Nucleus accumbens (tissue), 56 donors: ENCODE results near the gene C9.
A peak's percentile ranks its signal among the peaks of the same experiment; 100 is the strongest.
"Not testable (repeated sequence)": the region's sequence is repeated elsewhere in the genome, so short reads cannot be mapped to it uniquely, and the experiment has no call there.

ENCODE experiments used
- DNase-seq, 56 donors: peaks; one replicate each; lab custom pipeline; 2025; lab: John Stamatoyannopoulos, UW

The C9 gene

DNA sequence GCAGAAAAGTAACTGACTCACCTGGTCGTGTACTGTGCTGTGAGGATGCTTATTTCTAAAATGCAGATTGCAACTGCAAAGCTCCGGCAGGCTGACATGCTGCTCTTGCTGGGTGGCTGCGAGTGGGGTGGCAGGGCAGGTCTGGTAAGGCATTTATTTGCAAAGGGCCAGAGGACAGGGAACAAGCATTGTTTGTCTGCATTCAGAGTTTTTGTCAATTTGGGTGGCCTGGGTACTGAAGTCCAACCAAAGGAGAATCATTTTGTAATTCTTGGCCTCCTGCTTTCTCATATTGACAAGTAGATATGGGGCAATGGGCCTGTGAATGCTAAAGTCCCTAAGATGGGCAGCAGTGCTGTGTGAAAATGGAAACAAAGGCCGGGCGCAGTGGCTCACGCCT is at the start of gene C9:
C9 (minus strand) TSS at position 129 of the 400 bp plus-strand sequence; CDS start at position 98, 31 bp downstream.
- no peak for DNase-seq

DNA sequence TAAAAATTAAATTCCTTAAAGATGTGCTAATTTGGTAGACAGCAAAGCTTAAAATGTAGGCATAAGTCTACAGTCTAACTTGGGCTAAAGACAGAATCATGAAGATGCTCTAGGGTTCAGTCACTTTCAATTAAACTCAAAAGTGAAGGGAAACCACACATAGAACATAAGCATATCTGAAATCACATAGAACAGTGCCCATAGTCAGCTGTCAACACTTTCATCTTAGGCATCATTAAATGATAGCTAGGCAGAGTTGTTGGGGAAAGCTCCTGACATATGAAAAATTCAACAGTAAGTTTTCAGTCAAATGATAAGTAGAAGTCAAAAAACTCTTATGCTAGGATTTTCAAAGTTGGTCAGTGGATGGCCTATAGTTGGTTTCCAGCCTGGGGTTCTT is 49.5 kb upstream of the C9 start:
- DNase-seq, result no peak

DNA sequence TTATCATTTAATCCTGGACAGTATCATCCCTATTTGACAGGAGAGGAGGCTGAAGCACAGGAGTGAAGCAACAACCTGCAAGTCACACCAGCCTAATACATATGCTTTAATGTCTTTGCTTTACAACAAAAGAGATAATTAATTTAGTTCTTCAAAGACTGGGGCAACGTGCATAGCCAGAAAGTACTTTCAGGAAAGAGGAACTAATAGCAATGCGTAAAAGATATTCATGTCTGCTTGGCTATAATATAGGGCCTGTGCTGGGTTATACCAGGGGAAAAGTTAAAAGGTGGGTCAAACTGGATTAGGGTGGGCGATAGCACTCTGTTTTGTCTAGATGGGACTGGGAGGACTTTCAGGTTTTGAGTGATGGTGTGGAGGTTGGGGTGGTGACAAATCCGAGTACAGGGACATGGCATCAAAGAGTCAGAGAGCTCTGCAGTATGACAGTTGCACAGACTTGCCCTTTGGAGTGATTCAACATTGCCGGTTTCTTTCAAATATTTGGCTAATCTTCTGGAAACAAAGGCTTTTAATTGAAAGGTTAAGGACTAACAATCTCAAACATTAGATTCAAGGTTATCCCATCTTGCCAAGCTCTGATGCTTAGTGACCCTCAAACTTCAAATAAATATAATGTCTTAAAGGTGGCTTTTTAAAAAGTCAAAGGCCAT is 48.6 kb upstream of the C9 start:
- DNase-seq, result no peak

DNA sequence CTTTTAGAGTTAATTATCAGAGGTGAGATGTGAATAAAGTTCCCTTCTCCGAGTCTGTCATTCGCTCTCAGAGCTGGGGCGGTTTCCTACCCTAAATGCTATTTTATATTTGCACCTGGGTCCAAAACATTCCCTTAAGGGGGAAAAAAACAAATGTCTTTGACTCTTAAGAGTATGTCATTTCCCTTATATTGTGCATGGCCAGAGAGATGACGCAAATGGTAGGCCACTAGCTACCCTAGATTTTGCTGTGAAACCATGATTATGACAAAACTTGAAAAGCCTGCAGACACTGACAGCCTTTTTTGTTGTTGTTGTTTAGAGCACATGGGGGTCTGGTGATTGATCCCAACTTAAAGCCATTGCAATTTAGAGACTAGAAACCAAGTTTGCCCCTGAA is 47.7 kb upstream of the C9 start:
- no peak for DNase-seq

DNA sequence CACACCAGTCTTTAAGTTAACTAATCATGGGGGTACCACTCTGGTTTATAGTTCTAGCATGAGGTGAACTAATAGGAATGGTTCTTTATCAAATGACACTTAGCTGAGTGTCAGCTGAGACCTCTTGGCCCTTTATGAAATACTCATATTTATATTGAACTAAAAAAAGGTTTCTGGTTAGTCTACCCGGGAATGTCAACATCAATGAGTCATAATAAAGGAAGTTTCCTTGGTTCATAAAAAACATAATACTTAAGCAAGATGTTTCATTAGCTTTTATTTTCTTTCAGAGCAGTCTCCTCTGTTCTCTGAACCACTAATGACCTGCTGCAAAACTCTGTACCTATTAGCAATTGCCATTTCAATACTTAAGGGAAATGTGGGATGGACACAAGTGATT is 46.8 kb upstream of the C9 start:
- no peak for DNase-seq

DNA sequence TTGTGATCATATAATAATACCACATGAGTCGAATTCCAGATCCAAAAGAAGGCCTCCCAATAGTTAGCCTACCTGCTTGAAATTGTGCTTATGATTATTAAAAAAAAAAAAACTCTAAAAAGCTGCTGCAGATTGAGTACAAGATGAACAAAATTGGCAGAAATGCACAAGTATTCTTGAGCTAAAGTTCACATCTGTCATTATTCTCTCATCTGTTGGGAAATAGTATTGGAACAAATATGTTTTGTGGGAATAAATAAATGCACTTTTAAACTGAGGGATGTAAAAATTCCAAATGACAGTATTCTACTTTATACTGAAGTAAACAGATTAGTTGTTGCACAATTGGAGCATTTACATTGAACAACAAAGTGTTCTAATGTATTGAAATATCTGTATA is 44.7 kb upstream of the C9 start:
- DNase-seq, result no peak

DNA sequence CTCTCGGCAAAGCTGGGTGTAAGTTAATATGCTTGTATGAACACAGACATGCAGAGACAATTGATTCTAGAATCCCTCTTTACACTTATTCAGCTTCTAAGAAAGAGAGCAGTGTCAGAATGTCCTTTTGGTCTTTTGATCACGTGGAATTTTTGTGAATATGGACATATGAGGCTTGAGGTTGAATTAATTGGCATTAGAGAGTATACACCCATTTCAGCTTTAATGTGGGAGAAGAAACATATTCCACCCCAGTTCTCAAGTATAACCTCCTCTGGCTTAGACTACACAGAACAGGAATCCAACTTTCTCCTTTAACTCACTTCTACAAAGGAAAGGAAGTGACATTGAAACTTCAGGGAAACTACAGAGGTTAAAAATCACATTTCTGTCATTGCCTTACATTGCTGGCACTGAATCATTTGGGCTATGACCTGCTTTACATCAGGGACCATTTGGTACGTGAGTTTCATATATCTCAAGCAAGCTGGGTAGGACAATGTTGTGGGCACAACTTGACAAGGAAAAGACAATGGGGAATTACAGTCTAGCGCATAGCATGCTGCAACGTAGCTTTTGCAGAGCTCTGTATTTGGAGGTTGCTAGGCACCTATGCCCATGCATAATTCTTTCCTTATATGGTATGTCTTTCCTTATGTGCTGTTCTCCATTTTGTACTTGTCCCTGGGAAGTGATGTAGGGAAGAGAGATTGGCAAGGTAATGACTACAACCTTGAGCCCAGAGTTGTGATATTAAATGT is 41.0 kb upstream of the C9 start:
- DNase-seq, result no peak

DNA sequence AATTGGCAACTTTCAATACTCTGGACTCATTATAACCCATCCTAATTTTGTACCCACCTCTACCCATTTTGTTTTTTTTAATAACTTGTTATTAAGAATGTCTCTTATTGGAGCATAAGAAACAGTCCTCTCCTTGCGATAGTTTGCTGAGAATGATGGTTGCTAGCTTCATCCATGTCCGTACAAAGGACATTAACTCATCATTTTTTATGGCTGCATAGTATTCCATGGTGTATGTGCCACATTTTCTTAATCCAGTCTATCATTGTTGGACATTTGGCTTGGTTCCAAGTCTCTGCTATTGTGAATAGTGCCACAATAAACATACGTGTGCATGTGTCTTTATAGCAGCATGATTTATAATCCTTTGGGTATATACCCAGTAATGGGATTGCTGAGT is 39.5 kb upstream of the C9 start:
- not testable (repeated sequence) for DNase-seq

DNA sequence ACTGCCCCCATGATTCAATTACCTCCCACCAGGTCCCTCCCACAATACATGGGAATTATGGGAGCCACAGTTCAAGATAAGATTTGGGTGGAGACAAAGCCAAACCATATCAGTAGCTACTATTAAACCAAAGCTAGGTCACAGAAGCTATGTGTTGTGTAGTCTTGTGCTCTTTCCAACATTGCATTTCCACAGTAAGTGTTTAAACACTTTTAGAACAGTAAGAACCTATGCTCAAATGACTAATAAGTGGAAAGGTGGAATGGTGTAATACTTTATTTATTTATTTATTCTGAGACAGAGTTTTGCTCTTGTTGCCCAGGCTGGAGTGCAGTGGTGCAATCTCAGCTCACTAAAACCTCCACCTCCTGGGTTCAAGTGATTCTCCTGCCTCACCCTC is 37.8 kb upstream of the C9 start:
- DNase-seq, result not testable (repeated sequence)

DNA sequence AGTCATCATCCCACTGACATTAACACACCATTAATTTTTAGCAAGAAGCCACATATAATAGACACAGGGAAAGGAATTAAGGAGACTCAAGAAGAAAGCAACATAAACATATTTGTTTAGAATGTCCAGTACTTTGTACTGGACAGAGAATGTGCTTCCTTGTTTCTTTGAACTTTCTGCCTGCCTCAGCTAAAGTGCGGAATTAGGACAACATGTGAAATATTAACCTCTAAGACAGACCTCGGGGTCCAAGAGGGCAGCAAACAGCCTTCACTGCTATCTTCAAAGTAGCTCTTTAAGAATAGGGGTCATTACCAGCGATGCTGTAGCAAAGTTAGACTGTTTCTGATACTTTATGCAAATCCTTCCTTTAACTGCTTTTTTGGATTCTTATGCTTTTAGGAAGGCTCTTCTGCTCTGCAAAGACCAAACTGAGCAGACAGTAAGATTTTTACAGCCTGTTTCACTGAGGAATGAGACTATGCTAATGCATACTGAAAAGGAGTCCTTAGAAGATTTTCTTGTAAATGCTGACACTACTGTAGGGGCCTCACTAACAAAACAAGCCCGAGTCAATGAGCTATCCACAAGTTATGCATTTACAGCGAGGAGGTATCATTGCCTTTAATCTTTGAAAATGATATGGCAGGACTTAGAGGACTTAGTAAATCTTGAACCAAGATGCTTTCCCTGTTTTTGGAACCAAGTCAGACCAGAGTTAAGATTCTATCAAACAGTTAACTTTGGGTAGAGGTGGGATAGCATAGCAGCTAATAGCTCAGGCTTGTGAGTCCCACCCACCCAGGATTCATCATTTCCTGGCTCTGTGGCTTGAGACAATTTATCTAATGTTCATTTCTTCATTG is 36.7 kb upstream of the C9 start:
- no peak for DNase-seq

DNA sequence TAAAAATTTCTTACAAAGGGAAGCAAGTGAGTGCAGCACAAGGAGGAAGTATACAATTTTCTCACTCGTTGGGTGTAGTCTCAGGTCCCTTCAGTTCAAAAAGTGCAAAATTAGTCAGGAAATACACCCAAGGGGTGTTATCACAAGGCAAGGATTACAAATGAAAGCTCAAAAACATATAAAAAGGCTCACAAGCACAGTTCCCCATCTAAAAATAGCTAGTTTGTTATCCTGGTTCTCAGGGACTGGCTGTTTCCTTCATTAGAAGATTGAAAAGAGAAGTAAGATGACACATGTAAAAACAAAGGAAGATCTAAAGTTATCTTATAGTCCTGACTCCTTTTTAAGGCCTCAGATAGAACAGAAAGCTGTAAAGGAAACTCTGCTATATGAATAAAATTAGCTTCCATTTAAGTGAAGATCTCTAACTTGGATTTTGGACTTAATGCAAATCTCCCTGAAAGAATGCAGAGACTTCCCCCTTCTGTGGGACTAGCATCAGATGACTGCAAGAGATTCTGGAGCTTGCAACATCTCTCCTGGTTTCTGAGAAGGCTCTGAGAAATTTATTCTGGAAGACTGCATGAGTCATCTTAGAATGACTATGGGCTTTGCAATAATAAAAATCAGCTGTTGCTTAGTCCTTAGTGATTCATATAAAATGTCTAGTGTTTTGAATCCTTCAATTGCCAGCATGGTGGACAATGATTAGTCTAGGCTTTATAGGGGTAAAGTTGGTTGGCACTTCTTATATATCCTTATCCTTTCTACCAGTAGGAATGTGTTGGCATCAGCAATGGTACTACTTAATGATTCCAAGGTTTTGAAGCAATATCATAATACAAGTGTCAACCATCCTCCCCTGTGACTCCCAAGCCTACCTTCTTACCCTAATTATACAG is 35.1 kb upstream of the C9 start:
- DNase-seq, result peak in 2 of 56 donors; percentile 6 to 25

DNA sequence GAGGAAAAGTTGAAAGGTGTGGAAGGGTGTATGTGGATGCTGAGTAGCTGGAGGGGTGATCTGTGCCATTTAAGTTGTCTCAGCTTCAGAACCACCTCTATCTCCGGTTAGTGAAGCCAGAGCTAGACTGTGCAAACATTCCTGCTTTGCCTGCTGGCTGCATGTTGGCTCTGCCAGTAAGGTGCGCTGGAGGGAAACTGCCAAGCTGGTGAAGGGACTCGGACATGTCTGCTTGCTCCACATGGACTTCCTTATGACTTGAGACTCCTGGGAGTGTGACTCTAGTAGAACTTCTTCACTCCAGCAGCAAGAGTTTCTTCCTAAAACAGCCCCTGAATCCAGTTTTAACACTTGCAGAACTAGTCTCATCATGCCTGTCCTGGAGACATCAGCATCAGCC is 32.5 kb upstream of the C9 start:
- no peak for DNase-seq

DNA sequence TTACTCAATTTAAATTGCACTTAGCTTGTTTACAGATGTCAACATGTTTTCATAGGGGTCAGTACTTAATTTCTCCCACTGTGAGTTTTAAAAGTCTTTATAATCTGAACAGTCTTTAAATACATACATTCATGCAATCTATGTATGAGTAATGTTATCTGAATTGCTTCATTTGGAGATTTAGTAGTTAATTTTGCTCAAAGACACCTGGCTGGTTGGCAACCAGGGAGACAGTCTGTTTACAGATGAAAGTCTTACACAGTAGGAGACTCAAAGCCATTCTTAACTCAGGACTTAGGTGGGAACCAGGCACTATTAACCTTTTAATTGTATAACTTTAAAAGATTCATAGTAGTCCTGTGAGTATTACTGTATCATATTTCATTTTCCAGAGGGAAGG is 31.2 kb upstream of the C9 start:
- DNase-seq, result no peak

DNA sequence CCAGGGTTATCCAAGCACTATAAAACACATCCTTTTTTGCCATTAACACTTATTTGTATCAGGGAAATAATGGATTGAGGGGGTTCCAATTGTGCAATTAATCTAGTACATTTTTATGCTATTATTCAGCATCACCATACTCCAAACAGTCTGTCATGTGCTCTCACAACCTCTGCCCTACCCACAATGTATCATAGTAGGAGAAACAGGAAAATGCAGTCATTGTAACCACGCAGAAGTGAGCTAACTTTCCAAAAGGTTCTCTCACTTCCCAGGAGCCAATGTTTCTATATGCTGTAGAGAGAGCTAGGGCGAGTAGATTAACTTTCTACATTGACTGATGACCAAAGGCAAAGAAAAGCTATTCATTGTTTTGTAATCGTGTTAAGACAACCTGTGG is 30.7 kb upstream of the C9 start:
- DNase-seq, result no peak

DNA sequence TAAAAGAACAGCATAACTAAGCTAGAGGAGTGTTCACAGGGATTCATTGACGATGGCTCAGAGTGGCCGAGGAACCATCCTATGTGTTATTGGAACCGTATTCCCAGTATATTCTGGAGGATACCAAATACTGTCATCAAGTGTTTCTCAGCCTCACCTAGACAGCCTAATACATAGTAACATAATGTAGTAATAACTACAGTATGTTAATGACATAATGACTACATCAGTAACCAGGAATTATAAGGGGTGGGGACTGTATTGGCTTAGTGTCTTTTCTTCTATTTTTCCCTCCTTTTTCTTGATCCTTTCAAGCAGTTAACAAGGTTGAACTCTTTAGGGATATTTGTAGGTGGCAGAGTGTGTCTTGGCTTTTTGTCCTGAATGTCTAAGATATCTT is 26.6 kb upstream of the C9 start:
- no peak for DNase-seq

DNA sequence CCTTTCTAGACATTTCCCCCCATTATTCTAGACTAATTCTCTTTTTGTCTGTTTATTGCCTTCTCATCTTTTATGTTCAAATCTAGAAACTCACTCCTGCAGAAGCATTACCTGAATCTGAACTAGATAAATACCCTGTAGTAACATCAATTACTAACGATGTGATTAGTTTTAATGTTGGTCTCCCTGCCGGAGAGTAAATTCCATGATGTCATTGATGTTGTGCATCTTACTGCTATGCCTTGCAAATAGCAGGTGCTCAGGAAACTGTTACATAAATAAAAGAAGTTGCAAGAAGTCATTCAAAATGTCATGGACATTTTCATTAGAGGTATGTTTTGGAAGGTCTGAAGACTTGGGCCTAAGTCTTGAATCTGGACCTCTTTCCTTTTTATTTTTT is 23.0 kb upstream of the C9 start:
- DNase-seq, result no peak

DNA sequence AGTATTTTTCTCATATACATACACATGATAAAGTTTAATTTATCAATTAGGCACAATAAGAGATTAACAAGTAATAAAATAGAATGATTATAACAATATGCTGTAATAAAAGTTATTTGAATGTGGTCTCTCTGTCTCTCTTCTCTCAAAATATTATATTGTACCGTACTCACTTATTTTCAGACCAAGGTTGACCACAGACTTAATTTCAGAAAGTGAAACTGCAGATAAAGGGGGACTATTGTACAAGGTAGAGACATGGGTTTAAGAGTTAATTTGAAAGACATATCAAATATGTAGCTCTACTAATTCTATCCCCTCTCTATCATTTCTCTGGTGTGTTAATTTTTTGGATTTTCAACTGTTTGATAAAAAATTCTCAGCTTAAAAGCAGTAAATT is 20.0 kb upstream of the C9 start:
- DNase-seq, result no peak

DNA sequence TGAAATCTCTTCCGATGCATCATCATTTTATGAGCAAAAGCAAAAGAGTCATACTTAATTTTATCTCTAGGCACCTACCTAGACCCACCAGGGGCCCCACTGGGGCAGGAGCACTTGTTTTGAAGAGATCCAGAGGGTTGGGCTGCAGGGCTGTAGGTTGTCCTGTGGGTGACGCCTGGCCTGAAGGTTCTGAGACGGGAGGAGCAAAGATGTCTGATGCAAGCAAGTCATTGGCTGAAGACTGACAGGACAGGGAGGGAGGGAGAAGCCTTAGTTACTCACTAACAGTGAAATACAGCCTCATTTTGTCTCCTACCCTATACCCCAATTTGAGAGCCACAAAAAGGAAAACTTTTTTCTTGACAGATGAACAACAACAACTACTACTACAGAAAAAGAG is 17.1 kb upstream of the C9 start:
- no peak for DNase-seq

DNA sequence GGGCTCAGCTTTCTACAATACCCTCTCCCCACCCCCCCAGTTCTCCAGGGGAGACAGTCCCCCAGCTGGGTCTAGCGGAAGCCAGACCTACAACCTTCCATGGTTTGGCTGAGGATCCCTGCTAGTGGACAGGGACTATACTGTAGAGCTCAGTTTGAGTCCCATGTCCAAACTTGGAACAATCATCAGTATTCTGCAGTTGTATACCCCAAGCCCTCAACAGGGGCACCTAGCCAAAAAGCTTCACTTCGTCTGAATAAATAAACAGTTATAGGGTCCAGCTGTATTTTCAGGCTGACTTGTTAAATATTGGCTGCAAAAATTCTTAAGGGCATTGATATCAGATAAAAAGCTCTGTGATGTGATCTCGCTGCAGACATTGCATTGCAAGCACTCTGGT is 15.4 kb upstream of the C9 start:
- peak in 4 of 56 donors; percentile 3 to 16 (median 7) for DNase-seq

DNA sequence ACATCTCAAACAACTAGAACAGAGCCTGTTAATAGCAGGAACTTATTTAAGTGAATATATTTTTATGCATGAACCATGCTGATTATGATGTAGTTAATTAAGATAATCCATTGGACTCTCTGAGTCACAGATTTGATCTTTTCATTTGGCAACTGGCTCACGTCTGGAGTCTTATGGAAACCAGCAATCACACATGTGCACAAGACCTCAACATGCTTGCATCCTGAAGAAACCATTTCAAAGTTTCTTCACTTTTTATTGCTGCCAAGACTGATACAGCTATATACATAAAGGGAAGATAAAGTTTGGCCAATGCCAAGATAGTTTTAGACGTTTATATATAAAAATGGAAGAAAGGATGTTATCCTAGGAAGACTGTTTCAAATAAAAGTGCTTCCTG is 13.3 kb upstream of the C9 start:
- DNase-seq, result no peak
